GM19395 (cell line): Measurements from ENCODE around the gene NKX1-1.
"Not testable (repeated sequence)": the region's sequence is repeated elsewhere in the genome, so short reads cannot be mapped to it uniquely, and the experiment has no call there.

ENCODE experiments used
- ATAC-seq: cut with Tn5 transposase; IDR thresholded peaks from one replicate; pipeline ENCODE4 v1.9.1; 2021; ENCODE audit warnings: mild to moderate bottlenecking, moderate library complexity; ENCODE audit not compliant: unreplicated experiment

NKX1-1 gene

GRCh38 chr4:1405636-1406393, 427 bp downstream of the NKX1-1 start:
- ATAC-seq = no peak

DNA sequence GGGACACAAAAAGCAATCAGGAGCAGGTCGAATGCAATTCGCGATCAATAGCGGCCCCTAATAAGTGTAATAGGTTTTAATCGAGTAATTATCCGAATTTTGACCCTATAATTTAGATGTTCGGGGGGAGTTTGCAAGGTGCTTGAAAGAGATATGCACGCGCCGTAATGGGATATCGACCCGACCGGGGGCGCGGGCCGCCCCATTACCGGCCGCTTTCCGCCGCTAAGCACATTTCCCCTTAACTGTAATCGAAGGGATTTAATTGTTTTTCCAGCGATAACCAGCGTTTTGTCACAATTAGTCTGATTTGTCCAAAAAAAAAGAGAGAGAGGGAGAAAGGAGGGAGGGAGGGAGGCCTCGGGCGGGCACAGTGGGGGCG, 997 bp downstream of the NKX1-1 start:
- no peak for ATAC-seq

- no peak for ATAC-seq
Measured at GRCh38 chr4:1404573-1405253, 1.5 kb downstream of the NKX1-1 start.

- ATAC-seq = no peak
Measured at GRCh38 chr4:1403591-1404572, 2.4 kb downstream of the NKX1-1 start.

- no peak for ATAC-seq
Measured at GRCh38 chr4:1403177-1403583, 3.1 kb downstream of the NKX1-1 start.

DNA sequence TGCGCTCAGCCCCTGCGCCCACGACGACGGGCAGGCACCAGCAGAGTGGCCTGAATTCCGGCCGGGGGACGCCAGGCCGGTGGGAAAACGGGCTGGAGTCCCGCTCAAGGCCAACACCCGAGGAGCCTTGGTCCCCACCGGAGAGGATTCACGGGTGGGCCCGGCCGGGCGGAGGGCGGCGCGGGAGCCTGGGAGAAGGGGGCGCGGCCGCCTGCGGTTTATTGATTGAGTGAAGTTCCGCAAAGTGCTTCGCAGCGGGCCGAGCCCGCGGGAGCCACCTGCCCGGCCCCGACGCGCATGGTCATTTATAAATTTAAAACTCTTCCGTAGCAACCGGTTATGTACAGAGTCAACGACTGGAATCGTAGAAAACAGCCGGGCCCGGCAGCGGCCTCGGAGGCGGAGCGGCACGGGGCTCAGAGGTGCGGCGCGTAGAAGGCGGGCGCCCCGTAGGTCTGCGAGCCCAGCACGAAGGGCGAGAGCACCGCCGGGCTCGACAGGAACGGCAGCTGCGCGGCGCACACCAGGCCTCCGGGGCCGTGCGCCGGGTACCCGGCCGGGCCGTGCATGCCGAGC, 3.6 kb downstream of the NKX1-1 start:
- no peak for ATAC-seq

GRCh38 chr4:1402021-1402515, 4.2 kb downstream of the NKX1-1 start:
- ATAC-seq = no peak

GRCh38 chr4:1401409-1402020, 4.7 kb downstream of the NKX1-1 start:
- no peak for ATAC-seq

DNA sequence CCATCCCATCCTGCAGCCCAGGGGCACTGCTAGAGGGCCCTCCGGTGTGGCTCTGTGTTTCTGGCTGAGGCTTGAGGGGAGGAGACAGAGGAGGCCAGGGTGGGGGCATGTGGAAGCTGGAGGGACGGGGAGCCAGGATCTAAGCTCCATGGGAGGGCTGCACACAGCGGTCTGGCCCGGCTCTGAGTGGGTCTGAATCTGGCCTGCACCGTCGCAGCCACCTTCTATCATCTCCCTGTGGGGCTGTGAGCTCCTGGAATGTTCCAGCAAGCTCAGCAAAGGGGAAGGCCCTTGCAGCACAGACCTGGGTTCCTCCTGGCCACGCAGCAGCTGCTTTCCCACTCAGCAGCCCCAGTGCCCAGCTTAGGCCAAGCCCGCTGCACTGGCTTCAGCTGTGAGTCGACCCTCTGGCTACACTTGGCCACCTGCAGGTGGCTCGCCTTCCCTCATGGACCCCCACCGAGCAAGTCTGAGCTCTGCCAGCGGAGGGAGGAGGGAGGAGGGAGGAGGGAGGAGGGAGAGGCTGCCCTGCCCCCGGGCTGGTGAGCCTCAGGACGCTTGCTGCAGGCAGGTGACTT, 5.3 kb downstream of the NKX1-1 start:
- ATAC-seq = no peak

DNA sequence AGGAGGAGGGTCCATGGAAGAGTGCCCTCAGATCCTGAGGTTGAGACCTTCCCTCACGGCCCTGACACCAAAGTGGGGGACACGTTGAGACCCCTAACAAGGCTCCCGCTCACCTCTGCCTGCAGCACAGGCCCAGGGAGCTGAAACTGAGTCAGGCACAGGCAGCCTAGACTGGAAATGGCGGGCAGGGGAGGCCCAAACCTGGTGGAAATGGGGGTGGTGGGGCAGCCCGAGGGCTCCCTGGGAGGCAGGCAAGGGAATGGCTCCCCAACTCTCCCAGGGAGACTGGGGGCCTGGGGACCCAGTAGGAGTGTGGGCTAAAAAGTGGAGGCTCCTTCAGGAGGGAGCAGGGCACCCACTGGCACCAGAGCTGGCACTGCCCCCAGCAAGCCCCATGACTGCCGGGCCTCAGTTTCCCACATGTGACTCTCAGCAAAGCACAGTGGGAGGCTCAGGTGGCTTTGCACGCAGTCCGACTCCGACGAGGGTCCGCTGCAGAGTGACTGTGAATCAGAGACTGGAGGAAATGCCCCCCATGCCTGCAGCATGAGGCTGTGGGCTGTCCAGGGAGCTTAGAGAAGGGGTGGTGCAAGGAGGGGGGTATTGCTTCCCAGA, 5.9 kb downstream of the NKX1-1 start:
- ATAC-seq = no peak

- no peak for ATAC-seq
Measured at GRCh38 chr4:1399508-1400190, 6.6 kb downstream of the NKX1-1 start.

GRCh38 chr4:1398681-1399507, 7.3 kb downstream of the NKX1-1 start:
- no peak for ATAC-seq

DNA sequence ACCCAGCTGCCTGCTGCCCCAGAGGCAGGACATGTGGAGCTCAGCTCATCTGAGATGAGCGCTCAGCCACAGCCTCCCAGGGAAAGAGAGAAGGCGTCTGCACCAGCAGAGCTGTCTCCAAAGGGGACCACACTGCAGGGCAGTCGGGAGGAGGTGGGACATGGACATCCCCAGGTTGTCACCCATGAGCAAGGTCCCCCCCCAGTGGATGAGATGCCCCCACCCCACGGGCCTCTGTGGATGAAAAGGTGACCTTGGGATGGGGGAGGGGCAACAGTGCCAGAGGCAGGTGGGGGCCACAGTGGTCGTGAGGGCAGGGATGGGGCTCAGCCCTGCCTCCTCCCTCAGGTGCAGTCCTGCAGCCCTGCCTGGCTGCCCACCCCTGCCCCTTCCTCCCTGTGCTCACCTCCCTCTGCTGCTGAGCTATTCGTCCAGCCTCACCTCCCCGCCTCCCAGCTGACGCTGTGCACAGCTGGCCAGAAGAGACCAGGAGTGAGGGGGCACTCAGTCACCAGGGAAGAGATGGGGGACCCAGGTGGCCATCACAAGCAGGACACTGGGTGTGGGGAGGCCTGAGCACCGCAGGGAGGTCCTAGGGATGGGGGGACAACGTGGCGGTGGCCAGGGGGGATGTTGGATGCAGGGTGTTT, 9.3 kb downstream of the NKX1-1 start:
- ATAC-seq = no peak

GRCh38 chr4:1395941-1396805, 10.1 kb downstream of the NKX1-1 start:
- ATAC-seq = no peak

DNA sequence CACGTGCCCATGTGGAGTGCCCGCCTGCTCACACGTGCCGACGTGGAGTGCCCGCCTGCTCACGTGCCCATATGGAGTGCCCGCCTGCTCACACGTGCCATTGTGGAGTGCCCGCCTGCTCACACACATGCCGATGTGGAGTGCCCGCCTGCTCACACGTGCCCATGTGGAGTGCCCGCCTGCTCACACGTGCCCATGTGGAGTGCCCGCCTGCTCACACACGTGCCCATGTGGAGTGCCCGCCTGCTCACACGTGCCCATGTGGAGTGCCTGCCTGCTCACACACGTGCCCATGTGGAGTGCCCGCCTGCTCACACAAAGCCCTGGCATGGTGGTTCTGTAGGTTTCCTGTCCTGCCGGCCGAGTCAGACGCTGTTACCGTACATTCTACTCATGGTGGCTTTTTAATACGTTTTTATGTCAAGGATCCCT, 10.8 kb downstream of the NKX1-1 start:
- not testable (repeated sequence) for ATAC-seq

GRCh38 chr4:1394554-1395388, 11.5 kb downstream of the NKX1-1 start:
- ATAC-seq = not testable (repeated sequence)
